HG02981 (cell line): ENCODE measurements around the gene PPM1M.
A peak's percentile ranks its signal among the peaks of the same experiment; 100 is the strongest.

Experiments used
- ATAC-seq: cut with Tn5 transposase; IDR thresholded peaks from one replicate; pipeline ENCODE4 v1.9.1; 2021; ENCODE audit warnings: mild to moderate bottlenecking, moderate library complexity; ENCODE audit not compliant: unreplicated experiment

The PPM1M gene, protein sequence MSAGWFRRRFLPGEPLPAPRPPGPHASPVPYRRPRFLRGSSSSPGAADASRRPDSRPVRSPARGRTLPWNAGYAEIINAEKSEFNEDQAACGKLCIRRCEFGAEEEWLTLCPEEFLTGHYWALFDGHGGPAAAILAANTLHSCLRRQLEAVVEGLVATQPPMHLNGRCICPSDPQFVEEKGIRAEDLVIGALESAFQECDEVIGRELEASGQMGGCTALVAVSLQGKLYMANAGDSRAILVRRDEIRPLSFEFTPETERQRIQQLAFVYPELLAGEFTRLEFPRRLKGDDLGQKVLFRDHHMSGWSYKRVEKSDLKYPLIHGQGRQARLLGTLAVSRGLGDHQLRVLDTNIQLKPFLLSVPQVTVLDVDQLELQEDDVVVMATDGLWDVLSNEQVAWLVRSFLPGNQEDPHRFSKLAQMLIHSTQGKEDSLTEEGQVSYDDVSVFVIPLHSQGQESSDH

DNA sequence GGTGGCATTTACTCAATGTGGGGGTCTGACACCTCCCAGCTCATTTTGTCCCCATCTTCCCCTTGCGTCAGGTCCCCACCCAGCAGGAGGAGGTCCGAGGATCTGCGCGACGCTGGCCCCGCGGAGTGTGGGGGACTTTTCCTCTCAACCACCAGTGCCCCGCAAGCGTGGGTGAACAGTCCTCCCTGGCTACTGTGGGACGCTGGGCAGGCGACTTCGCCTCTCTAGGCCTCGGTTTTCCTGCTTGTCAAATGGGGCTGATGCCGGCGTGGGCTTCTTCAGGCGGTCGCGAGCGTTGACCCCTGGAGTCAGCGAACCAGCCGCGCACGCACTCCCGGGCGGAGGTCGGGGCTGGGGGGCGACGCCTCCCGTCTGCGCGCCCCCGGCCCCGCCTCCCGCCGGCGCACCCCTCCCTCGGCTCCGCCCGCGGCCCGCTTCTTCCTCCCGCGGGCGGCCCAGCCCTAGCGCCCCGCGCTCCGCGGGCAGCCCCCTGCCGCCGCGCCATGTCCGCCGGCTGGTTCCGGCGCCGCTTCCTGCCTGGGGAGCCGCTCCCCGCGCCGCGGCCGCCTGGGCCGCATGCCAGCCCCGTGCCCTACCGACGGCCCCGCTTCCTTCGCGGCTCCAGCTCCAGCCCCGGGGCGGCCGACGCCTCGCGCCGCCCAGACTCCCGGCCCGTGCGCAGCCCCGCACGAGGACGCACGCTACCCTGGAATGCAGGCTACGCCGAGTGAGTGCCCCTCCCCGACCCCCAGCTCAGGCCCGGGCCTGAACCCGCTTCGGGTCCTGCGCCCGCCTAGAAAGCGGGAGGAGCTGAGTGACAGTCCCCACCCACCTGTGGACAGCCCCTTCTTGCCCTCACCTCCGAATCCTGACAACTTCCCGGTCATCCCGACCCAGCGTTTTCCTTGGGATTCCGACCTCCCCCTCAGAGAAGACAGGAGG, at the start of gene PPM1M:
TSS of gene PPM1M (plus strand) at position 438 of the 942 bp plus-strand sequence. CDS start at position 504, 66 bp downstream.
- ATAC-seq: no peak

DNA sequence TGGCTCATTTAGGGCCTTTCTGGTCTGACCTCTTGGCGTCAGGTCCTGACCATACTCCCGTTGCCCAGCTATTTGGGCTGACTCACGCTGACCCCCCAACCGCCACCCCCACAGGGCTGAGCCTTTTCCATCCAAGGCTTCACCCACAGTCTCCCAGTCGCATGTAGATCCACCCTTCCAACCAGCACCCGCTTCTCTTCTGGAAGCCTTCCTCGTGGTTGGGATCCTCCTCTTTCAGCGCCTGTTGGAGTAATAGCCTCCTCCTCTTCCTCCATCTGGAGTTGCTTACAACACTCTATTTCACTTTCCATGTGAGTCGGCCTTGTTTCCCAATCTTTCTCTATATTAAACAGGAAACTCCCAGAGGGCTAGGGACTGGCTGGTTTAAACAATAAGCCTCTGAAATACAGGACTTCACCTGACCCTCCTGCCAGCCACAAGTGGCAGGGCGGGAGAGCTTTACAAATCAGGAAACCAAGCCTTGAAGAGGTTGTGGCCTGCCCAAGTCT, 49.7 kb upstream of the PPM1M start:
- ATAC-seq: no peak

DNA sequence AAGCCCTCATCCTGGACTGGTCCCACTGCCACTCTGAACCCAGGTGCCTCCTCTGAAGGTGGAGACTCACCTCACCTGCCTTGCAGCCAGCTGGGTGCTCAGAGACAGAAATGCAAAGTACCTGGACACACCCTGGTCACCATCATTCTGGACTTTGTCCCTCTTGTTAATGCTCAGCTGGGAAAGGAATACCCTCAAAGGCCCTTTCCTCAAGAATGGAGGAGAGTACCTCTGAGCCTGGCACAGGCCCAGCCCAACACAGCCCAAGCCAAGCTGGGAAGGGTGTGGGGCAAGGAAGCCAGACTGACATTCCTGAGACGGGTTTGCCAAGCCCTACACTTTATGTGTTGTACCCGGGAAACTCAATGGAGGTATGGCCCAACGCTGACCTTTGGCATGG, 48.6 kb upstream of the PPM1M start:
- ATAC-seq: no peak

DNA sequence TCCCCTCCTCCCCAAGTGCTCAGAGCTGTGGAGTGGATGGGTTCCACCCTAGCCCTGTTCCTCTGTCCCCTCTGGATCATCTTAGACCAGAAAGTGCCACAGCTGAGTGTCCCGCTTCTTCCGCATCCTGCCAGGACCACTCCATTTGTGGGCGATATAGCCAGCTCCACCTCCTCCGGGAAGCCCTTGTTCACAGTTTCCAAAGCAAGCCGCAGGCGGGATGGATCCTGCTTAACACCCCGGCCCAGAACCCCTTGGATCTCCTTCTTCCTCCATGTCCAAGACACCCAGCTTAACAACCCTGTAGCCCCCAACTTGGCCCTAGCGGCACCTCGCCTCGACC, 48.1 kb upstream of the PPM1M start:
- ATAC-seq: peak; percentile 3

DNA sequence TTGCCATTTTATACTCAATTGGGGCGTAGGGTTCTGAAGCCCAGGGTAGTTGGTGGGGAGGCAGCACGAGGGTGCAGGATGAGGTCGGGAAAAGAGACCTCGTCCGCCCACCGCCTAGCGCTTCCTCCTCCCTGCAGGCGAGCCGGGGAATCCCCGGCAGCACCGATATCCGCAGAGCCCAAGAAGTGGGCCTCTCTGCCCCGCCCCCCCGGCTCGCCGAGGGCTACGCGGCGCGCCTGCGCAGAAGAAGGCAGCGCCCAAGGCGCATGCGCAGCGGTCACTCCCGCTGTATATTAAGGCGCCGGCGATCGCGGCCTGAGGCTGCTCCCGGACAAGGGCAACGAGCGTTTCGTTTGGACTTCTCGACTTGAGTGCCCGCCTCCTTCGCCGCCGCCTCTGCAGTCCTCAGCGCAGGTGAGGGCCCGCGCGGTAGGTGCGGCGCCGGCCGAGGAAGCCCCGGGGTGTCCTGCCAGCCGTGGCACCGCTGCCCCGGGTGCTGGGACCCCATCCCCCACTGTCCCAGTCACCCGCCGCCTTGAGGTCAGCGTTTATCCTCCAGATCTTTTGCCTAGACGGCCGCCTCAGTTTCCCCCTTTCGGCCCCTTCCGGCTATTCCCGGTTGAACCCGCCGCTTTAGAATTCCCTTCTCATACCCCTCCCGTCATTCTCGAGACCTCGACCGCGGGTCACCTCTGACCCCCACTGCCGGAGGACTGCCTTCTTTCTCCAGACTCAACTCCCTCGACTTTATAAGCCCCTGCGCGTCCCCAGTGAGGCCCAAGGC, 47.5 kb upstream of the PPM1M start, which contains the start of gene ALAS1:
TSS of gene ALAS1 (plus strand) at position 319 of the 784 bp plus-strand sequence. CDS start 1,082 bp downstream, outside the sequence.
- peak; percentile 77 for ATAC-seq

DNA sequence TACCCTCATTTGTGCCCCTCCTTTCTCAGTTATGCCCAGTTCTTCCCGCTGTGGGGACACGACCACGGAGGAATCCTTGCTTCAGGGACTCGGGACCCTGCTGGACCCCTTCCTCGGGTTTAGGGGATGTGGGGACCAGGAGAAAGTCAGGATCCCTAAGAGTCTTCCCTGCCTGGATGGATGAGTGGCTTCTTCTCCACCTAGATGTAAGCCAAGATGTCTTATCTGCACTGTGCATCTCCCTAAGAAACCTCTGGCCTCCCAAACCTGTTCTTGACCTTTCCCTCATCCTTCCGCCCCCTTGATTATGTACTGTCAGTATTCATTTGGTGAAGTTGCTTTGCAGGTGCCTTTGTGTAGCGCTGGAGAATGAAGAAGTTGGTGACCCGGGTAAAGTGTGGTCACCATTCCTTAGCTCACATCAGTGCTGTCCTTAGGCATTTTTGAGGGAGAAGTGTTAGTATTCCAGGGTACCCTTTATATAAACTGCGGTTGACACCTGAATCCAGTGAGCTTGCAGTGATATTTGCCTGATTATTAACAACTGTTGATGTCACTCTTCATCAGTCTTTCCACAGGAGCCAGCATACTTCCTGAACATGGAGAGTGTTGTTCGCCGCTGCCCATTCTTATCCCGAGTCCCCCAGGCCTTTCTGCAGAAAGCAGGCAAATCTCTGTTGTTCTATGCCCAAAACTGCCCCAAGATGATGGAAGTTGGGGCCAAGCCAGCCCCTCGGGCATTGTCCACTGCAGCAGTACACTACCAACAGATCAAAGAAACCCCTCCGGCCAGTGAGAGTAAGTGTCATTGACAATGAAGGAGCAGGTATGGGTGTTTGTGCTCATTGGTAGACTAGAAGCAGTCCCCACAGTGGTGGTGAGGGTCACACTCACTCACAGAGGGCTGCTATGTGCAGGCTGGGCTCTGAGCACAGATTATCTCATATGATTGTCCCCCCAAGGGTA, 46.6 kb upstream of the PPM1M start:
- ATAC-seq: no peak

DNA sequence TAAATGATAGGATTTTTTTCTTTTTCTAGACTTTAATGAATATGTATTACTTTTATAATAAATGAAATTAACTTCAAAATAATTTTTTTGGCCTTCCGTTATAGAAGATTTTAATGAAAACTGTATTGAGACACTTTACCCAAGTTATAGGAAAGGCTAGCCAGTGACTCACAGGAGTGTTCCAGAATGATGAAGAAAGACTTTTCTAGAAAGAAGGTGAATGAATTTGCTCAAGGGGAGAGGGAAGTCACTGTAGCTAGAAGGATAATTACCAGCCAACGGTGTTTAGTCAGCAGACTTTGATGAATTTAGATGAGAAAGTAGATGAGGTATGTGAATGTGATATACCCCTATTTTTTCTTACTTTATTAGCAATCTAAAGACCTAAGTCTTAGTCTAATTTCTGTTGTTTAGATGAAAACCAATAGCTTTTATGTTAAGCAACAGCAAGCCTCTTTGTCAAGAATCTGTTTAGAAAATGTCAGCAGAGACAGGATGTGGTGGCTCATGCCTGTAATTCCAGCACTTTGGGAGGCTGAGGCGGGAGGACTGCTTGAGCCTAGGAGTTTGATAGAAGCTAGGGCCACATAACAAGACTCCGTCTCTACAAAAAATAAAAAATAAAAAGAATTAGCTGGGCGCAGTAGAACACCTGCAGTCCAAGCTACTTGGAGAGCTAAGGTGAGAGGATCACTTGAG, 44.4 kb upstream of the PPM1M start:
- ATAC-seq: no peak

DNA sequence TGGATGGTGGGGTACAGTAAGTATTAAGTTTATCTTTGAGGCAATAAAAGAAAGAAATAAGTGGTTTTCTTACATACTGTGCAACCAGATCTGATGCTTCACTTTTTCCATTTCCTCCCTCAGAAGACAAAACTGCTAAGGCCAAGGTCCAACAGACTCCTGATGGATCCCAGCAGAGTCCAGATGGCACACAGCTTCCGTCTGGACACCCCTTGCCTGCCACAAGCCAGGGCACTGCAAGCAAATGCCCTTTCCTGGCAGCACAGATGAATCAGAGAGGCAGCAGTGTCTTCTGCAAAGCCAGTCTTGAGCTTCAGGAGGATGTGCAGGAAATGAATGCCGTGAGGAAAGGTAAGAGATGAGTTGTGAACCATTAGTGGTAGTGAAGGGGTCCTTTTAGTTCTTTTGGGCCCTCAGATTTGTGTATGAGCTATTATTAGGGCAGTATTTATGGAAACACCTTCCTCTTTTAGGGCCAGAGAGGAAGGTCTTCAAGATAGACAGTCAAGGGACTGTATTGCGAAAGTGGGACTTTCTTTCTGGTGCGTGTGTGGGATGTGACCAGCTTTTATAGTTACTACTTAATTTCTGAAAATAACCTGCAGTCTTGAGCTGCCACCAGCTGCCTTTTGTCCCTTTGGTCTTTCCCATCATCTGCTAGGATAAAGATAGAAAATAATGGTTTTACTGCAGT, 43.0 kb upstream of the PPM1M start:
- ATAC-seq: no peak

DNA sequence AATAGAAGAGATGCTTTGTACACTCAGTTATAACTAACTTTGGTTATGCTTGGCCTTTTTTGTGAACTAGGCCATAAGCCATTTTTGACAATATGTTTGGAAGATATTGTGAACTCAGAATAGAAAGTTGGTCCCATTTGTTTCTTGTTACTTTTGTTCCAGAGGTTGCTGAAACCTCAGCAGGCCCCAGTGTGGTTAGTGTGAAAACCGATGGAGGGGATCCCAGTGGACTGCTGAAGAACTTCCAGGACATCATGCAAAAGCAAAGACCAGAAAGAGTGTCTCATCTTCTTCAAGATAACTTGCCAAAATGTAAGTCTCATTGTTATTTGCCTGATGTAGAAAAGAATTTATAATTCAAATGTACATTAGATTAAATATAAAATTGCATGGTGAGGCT, 41.9 kb upstream of the PPM1M start:
- ATAC-seq: no peak

DNA sequence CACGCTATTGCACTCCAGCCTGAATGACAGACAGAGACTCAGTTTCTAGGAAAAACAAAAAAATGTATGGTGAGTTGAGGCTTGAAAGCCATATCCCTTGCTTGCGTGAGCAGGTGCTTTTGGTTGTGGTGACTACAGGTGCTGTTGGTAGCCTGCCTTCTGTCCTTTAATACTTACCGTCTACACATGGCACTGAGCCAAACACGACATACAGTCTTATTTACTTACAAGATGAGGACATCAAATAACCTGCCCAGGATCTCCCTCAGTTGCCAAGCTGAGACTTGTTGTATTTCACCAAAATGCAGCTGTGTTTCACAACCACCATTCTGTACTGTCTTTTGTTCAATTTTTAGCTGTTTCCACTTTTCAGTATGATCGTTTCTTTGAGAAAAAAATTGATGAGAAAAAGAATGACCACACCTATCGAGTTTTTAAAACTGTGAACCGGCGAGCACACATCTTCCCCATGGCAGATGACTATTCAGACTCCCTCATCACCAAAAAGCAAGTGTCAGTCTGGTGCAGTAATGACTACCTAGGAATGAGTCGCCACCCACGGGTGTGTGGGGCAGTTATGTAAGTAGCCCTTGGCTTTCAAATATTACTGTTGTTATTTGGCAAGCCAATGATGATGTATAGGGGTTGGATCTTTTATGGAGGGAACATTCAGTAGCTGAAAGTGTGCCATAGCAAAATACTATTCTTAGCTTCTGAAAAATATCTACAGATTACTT, 41.1 kb upstream of the PPM1M start:
- ATAC-seq: no peak

DNA sequence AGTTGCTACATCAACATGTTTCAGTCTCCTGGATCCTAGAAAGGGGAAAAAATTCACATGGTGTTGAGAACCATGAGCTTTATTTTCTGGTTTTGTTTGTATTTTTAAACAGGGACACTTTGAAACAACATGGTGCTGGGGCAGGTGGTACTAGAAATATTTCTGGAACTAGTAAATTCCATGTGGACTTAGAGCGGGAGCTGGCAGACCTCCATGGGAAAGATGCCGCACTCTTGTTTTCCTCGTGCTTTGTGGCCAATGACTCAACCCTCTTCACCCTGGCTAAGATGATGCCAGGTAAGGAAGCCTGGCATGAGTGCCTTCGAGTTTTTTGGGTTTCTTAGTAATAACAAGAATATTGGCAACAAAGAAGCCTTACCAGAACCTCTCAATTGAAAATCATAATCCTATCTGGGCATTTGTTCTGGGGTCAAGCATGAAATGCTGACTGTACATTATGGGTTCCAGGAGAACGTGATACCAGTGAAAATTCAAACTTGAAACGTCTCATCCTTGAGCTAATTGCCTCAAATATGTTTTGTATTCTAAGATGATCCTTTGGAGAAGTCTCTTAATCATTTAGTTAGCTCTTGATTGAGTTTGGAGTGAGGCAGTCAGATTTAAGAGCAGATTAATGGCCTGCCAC, 39.7 kb upstream of the PPM1M start:
- ATAC-seq: no peak

DNA sequence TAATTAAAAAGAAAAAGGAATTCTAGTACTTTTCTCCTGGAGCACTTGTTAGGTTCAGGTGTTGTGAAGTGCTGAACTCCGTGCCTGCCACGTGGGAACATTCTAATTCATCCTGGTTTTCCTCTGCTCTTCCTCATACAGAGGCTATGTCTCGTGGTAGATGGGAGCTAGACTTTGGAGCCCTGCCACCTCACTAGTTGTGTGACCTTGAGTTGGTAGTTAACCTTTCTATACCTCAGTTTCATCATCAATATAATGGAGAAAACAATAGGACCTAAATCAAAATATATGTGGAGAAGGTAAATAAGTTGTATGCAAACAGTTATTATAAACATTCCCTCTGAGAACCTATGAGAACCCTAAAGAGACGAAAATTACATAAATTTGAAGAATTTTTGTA, 37.0 kb upstream of the PPM1M start:
- ATAC-seq: no peak

DNA sequence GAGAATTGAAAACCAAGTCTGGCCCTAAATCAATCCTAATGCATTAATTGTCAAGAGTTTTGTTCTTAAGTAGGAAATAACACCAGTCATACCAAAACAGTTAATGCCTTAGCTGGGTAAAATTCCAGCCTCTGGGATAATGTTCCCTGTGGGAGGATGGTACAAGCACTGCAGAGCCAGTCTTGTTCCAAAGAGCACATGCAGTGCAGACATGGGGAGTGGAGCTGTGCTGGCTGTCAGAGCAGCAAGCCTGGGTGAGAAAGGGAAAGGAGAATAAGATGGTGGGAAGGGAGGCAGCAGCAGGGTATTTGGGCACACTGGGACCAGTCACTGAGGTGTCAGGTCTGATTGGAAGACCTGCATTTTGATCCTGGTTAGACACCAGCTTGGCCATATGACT, 35.5 kb upstream of the PPM1M start:
- no peak for ATAC-seq

DNA sequence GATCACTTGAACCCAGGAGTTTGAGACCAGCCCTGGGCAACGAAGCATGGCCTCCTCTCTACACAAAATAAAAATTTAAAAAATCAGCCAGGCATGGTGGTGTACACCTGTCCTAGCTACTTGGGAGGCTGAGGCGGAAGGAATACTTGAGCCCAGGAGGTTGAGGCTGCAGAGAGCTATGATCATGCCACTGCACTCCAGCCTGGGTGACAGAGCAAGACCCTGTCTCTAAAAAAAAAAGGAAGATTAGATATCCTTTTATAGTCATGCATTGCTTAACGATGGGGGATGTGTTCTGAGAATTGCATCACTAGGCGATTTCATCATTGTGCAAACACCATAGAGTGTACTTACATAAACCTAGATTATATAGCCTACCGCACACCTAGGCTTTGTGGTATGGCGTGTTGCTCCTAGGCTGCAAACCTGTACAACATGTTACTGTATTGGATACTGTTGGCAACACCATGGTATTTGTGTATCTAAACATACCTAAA, 35.0 kb upstream of the PPM1M start:
- no peak for ATAC-seq

DNA sequence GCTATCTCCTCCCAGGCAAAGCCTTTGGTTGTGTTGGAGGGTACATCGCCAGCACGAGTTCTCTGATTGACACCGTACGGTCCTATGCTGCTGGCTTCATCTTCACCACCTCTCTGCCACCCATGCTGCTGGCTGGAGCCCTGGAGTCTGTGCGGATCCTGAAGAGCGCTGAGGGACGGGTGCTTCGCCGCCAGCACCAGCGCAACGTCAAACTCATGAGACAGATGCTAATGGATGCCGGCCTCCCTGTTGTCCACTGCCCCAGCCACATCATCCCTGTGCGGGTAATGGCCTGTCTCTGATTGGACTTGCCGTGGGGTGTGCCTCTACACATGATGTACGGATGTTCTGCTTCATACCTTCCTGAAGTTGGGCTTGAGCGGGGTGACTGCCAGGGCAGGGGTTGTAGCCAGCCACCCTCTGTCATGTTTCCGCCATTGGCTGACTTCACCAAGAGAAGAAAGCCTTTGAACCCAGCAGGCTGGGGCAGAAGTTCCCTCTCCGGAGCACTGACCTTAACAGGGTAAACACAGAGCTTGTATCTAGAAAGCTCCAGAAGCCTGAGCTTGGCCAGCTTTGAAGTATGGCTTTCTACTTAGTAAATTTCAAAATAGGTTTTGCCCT, 34.2 kb upstream of the PPM1M start:
- no peak for ATAC-seq

DNA sequence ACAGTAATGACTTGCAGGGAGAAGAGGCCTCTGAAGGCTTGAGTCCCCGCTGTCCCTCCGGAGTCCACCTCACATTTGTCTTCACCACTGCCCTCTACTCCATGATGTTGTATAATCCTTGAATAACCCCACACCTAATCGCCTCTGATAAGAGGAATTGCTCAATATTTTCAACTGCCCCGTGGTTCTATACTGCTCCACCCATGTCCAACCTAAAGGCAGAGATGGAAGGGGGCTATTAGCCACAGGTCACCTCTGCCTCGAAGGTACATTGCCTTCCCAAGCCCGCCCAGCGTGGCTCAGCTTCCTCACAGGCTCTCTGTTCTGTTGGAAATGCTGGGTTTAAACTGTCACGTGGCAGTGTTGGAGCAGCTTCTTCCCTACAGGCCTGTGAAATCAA, 32.6 kb upstream of the PPM1M start:
- no peak for ATAC-seq

DNA sequence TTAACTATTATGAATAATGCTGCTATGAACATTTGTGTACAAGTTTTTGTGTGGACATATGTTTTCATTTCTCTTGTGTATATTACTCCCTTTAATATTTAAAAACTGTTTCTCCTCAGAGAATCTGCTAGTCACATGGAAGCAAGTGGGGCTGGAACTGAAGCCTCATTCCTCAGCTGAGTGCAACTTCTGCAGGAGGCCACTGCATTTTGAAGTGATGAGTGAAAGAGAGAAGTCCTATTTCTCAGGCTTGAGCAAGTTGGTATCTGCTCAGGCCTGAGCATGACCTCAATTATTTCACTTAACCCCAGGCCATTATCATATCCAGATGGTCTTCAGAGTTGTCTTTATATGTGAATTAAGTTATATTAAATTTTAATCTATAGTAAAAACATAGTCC, 31.7 kb upstream of the PPM1M start:
- ATAC-seq: no peak
